Tibial artery (tissue), 4 donors: ENCODE measurements around the gene ADPGK.

Source experiments
- DNase-seq, 2 donors: peaks; one replicate each; pipeline ENCODE4 v3.0.0-alpha.2; 2019
- H3K27ac ChIP-seq, 2 donors: fragments of 200-600 bp; sonication (generic) in 1 of 2; 1 replicate in 1 of 2; 2 replicates in 1 of 2; pipeline ENCODE4 v1.5.1; 2018 to 2019; ENCODE audit warnings: mild to moderate bottlenecking in 1 of 2
- H3K27me3 ChIP-seq, 2 donors: fragments of 200-600 bp; sonication (generic) in 1 of 2; one replicate each; pipeline versions ENCODE4 v1.5.1 to v1.6.0; 2016 to 2019
- H3K36me3 ChIP-seq, 3 donors: fragments of 200-600 bp; sonication (generic) in 2 of 3; one replicate each; pipeline ENCODE4 v1.5.1; 2016 to 2019; ENCODE audit warnings: mild to moderate bottlenecking in 2 of 3
- H3K4me1 ChIP-seq, 4 donors: fragments of 200-600 bp; sonication (generic) in 2 of 4; 1 replicate in 3 of 4; 2 replicates in 1 of 4; pipeline ENCODE4 v1.5.1; 2016 to 2019
- H3K4me3 ChIP-seq, 2 donors: fragments of 200-600 bp; sonication (generic) in 1 of 2; 1 replicate in 1 of 2; 2 replicates in 1 of 2; pipeline ENCODE4 v1.5.1; 2018 to 2019; ENCODE audit warnings: mild to moderate bottlenecking in 2 of 2
- H3K9me3 ChIP-seq, 3 donors: fragments of 200-600 bp; sonication (generic) in 1 of 3; one replicate each; pipeline ENCODE4 v1.5.1; 2016 to 2019
- intact Hi-C: fragments of 100-400 bp; cut with DNase I; formaldehyde crosslinking; loops from one replicate; pipeline ENCODE4 v1.15.0; 2023; ENCODE audit warnings: low total_unique reads
- TF ChIP-seq, protein P1 (sequence below), 2 experiments: fragments of 200-600 bp in 1 of 2; fragments of 450-650 bp in 1 of 2; IDR thresholded peaks; one replicate each; pipeline ENCODE4 v1.5.1; 2017 to 2019; ENCODE audit warnings: antibody characterized with exemption in 2 of 2, mild to moderate bottlenecking in 1 of 2, moderate library complexity in 1 of 2

Gene ADPGK

DNA sequence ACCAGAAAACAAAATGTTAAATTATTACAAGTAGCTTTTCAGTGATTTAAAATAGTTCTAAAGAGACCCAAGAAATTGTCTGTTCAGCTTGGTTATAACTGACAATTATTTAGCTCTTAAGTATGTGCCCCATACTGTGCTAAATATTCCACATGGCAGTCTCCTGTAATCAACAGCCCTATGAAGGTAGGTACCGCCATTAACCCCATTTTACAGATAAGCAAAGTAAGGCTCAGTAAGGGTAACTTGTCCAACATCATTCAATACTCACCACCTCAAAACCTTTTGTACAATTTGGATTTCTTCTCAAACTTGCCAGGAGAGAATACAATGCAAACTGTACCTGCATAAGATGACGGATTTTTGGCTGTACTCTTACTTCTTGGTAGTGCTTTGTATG is 33.9 kb downstream of the ADPGK start:
- H3K27ac ChIP-seq: no peak overlapping the region
- no peaks in the 10 kb centered on the region for H3K9me3 ChIP-seq
- TF ChIP-seq, protein P1, sequence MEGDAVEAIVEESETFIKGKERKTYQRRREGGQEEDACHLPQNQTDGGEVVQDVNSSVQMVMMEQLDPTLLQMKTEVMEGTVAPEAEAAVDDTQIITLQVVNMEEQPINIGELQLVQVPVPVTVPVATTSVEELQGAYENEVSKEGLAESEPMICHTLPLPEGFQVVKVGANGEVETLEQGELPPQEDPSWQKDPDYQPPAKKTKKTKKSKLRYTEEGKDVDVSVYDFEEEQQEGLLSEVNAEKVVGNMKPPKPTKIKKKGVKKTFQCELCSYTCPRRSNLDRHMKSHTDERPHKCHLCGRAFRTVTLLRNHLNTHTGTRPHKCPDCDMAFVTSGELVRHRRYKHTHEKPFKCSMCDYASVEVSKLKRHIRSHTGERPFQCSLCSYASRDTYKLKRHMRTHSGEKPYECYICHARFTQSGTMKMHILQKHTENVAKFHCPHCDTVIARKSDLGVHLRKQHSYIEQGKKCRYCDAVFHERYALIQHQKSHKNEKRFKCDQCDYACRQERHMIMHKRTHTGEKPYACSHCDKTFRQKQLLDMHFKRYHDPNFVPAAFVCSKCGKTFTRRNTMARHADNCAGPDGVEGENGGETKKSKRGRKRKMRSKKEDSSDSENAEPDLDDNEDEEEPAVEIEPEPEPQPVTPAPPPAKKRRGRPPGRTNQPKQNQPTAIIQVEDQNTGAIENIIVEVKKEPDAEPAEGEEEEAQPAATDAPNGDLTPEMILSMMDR (IDR thresholded peaks at IDR 0.05): no peak
- H3K4me3 ChIP-seq: no peak overlapping the region
- H3K27me3 ChIP-seq: no peaks in the 10 kb centered on the region
- H3K36me3 ChIP-seq: peaks cover 28 to 33% (median 30%) of the 10 kb centered on the region in 3 donors
- intact Hi-C loops: loop anchor here (5.0 kb wide), 1 partner anchor 1342 kb away; no protein-coding TSS in a partner anchor
- no peak for DNase-seq
- H3K4me1 ChIP-seq: peaks cover 0 to 7% (median 2%) of the 10 kb centered on the region in 4 donors

DNA sequence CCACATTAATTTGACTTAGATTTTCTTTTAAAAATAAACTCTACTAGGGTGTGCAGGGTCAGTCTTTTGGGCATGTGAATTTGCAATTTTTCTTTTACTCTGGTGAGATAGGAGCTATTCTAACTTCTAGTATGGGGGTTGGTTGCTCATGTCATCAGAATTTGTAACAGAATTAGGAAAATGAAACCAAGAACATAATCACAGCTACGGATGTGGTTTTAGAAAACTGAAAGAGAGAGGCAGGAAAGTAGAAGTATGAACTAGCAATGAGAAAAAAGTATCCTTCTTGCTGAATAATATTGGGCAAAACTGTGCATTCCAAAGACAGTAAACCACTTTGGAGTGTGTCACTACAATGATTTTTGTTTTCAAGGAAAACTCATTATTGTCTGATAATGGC is 43.3 kb downstream of the ADPGK start:
- Histone ChIP-seq H3K4me3 (no peak overlapping the region), H3K9me3 (peaks cover 0 to 4% (median 0%) of the 10 kb centered on the region in 3 donors), H3K36me3 (peaks cover 40 to 59% (median 53%) of the 10 kb centered on the region in 3 donors), H3K4me1 (no peaks in the 10 kb centered on the region), H3K27me3 (no peaks in the 10 kb centered on the region), H3K27ac (no peak overlapping the region)
- DNase-seq: no peak
- intact Hi-C loops: no loop called here
- TF ChIP-seq, protein P1 (IDR thresholded peaks at IDR 0.05): no peak

DNA sequence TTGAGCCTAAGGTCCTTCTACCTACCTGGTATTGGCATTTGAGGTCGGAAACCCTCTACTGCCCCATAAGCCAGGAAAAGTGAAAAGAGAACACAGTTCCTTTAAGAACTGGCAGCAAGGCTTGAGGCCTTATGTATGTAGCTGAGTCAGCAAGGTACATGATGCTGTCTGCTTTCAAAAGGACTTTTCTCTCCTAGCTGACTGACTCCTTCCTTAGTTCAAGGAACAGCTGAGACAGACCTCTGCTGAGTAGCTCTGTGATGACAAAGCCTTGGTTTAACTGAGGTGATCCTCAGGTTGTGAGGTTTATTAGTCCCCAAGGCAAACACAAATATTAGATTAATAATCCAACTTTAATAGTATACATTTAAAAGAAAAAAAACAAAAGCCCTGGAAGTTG is 45.8 kb downstream of the ADPGK start:
- Histone ChIP-seq H3K36me3 (peaks cover 53 to 76% (median 60%) of the 10 kb centered on the region in 3 donors), H3K9me3 (peaks cover 0 to 4% (median 0%) of the 10 kb centered on the region in 3 donors), H3K4me1 (no peaks in the 10 kb centered on the region), H3K27ac (no peak overlapping the region), H3K27me3 (no peaks in the 10 kb centered on the region), H3K4me3 (no peak overlapping the region)
- DNase-seq: no peak
- TF ChIP-seq, protein P1 (IDR thresholded peaks at IDR 0.05): no peak
- intact Hi-C loops: no loop called here

DNA sequence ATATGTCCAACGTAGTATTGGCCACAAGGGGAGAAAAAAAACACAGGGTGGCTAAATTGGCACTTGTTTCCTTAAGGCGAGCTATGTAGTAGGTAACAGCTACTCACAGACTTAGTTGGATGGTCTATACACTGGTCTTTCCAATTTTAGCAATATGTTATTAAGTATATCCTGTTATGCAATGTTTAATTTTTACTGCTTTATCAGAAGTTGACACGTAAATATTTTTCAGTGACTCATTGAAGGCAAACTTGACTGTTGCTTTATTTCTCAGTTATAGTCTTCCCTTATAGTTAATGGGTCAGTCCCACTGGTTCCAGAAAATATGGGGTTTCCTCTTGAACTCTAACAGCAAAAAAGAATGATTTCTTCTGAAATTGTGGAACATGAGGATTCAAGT is 46.5 kb downstream of the ADPGK start:
- intact Hi-C loops: no loop called here
- no peak for DNase-seq
- Histone ChIP-seq H3K27ac (no peak overlapping the region), H3K4me3 (no peak overlapping the region), H3K36me3 (peaks cover 60 to 82% (median 67%) of the 10 kb centered on the region in 3 donors), H3K27me3 (no peaks in the 10 kb centered on the region), H3K9me3 (no peaks in the 10 kb centered on the region), H3K4me1 (no peaks in the 10 kb centered on the region)
- TF ChIP-seq, protein P1 (IDR thresholded peaks at IDR 0.05): no peak

DNA sequence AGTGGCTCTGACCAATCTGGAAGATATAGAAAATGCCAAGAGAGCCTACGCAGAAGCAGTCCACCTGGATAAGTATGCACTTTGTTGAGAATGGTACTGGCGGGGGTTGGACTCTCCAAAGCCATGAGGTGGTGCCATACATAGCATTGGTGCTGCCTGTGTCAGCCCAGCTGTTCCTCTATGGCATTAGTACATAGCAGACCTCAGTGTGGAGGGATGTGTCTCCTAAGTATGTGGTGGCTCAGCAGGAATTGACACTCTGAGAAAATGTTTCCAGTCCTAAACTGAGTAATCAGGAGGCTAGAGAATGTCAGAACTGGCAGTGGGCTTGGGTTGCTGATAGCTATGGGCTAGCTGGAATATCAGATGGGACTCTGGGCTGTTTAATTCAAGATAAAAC is 48.4 kb downstream of the ADPGK start:
- H3K4me1 ChIP-seq: no peaks in the 10 kb centered on the region
- no peak overlapping the region for H3K4me3 ChIP-seq
- no peaks in the 10 kb centered on the region for H3K27me3 ChIP-seq
- no peak for DNase-seq
- H3K36me3 ChIP-seq: peaks cover 53 to 80% (median 77%) of the 10 kb centered on the region in 3 donors
- H3K27ac ChIP-seq: no peak overlapping the region
- TF ChIP-seq, protein P1 (IDR thresholded peaks at IDR 0.05): no peak
- intact Hi-C loops: no loop called here
- H3K9me3 ChIP-seq: no peaks in the 10 kb centered on the region
